HG03457 (cell line): ENCODE measurements around the gene PVALB.

Source experiments
- ATAC-seq: cut with Tn5 transposase; IDR thresholded peaks from one replicate; pipeline ENCODE4 v1.9.1; 2021; ENCODE audit warnings: moderate number of reproducible peaks; ENCODE audit not compliant: unreplicated experiment

PVALB gene

GRCh38 chr22:36846949-36847348 is 30.1 kb upstream of the PVALB start:
- ATAC-seq, result no peak

DNA sequence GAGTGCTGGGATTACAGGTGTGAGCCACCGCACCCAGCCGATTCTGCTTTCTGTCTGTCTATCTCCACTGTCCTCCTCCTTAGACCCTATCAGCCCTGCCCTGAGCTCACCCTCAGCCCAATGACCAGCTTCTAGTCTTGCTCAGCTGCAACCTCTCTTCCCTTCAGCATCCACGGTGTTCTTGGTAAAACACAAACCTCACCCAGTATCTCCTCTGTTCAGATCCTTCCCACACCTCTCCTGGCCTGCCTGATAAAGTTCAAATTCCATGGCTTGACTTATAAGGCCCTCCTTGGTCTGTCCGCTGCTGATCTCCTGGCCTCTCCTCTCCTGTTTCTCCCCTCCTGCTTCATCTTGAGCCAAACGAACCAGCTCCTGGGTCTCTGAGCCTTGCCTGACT is 29.4 kb upstream of the PVALB start:
- no peak for ATAC-seq

GRCh38 chr22:36840106-36840505 is 23.3 kb upstream of the PVALB start:
- no peak for ATAC-seq

DNA sequence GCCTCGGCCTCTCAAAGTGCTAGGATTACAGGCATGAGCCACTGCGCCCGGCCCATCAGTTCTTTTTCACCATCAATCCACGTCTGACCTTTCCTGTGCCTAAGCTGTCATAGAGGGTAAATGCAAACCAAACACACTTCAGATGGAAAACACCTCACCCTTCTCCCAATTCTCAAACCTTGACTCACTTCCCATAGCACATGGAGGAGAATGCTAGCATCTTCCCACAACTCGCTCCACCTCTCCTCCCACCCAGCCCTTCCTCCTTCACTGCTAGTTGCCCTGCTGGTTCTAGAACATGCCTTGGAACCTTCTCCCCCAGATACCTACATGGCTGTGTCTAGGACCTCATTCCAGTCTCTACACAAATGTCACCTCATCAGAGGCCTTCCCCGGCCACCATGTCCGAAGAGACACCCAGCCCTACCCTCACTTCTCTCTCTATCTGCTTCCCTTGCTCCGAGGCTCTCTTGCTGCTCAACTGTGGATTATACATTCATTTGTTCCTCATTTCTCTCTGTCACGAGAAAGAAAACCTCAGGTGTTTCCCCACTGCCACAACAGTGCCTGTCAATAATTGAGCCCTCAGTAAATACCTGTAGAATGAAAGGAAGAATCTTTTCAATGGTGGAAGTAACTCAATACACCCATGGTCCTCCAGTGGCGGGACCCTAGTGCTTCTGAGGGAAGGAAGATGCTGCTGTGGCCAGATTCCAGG is 22.7 kb upstream of the PVALB start:
- no peak for ATAC-seq

- no peak for ATAC-seq
Measured at GRCh38 chr22:36838119-36839030, 21.5 kb upstream of the PVALB start.

DNA sequence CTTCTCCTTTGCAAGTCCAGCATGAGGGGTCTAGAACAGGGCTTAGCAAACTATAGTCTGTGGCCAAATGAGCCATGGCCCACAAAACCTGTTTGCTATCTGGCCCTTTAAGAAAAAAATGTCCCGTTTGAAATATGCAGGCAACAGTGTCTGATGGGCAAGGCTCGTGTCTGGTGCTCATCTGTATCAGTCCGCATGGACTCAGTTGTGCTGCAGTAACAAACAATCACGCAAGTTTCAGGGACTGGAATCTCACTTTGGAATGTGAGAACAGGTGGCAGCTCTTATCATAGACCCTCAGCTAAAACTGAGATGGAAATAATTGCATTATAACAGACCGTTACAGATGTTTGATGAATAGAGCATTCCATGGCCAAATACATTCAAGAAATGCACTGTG is 19.1 kb upstream of the PVALB start:
- ATAC-seq, result no peak

DNA sequence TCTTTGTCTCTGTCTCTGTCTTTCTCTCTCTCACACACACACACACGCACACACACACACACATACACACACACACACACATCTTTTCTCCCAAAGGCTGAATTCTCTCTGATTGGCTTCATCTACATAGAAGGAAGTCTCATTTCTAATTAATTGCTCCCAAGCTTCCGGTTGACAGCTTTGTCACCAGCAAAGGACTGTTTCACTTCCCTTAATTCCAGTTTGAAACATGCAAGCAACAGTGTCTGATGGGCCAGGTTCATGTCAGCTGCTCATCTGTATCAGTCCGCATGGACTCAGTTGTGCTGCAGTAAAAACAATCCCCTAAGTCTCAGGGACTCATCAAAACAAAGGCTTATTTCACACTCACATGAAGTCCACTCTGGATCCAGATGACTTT is 16.2 kb upstream of the PVALB start:
- no peak for ATAC-seq

GRCh38 chr22:36831717-36832116 is 14.9 kb upstream of the PVALB start:
- no peak for ATAC-seq

DNA sequence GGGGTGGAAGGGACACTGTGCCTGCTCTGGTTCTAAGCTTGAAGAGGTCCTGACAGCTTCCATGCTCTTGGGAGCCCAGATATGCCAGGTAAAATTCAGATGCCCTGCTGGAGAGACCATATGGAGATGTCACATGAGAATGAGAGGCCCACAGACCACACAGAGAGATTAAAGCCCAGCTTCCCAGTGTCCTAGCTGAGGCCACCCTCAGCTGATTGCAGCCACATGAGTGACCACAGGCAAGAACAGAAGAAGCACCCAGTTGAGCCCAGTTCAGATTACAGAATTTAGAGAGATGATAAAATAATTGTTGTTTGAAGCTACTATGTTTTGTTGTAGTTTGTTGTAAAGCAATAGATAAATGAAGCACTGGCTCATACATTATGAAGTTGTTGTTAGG is 14.4 kb upstream of the PVALB start:
- no peak for ATAC-seq

- ATAC-seq, result no peak
Measured at GRCh38 chr22:36830601-36831000, 13.8 kb upstream of the PVALB start.

GRCh38 chr22:36829370-36830002 is 12.7 kb upstream of the PVALB start:
- ATAC-seq, result no peak

GRCh38 chr22:36828815-36829214 is 12.0 kb upstream of the PVALB start:
- no peak for ATAC-seq

GRCh38 chr22:36826262-36826661 is 9.4 kb upstream of the PVALB start:
- no peak for ATAC-seq

DNA sequence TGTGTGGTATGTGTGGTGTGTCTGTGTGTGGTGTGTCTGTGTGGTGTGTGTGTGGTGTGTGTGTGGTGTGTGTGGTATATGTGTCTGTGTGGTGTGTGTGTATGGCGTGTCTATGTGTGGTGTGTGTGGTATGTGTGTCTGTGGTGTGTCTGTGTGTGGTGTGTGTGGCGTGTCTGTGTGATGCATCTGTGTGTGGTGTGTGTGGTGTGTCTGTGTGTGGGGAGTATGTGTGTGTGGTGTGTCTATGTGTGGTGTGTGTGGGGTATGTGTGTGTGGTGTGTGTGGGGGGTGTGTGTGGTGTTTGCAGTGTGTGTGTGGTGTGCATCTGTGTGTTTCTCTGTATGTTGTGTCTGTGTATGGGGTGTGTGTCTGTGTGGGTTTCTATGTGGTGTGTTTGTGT is 7.8 kb upstream of the PVALB start:
- ATAC-seq, result no peak

GRCh38 chr22:36823186-36823839 is 6.5 kb upstream of the PVALB start:
- ATAC-seq, result no peak

GRCh38 chr22:36822581-36822980 is 5.7 kb upstream of the PVALB start:
- ATAC-seq, result no peak

GRCh38 chr22:36819112-36819511 is 2.3 kb upstream of the PVALB start:
- no peak for ATAC-seq

- no peak for ATAC-seq
Measured at GRCh38 chr22:36818010-36818642, 1.3 kb upstream of the PVALB start.

DNA sequence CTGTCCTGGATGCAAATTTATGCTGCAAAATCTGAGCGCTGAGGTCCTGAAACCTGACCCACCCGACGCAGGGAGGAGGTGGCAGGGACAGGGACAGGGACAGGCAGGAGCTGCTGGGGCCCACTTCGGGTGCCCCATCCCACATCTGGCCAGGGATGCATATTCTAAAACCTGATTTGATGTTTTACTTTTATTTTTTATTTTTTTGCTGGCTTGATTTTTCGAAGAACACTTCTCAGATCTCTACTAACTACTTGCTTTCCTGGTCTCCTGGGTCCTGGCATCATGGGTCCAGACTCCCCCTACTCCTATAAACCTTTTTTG is 652 bp upstream of the PVALB start:
- ATAC-seq, result no peak

DNA sequence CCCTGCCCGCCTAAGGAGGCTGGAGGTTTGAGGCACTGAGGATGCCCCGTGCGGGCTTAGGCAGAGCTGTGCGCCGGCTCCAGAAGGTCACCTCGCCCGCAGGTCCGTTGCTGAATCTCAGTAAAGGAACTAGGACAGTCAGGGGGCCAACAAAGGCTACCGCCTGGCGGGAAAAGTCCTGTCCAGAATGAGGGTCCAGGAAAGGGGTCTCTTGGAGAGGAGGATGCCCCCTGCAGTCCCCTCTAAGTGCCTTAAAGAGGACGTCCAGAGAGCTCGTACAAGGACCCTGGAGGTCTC is 548 bp downstream of the PVALB start:
- no peak for ATAC-seq
